H9 (cell line): ENCODE data around the gene DAPK1. TPM values are rescaled to one million over a fixed set of nuclear protein-coding genes. Genes with fewer than 3 reads are reported as not detected.

ENCODE experiments used
- DNase-seq: peaks from one replicate; pipeline ENCODE4 v3.0.0-alpha.2; 2017
- H2AFZ ChIP-seq: one replicate; pipeline ENCODE4 v1.6.1; 2013; ENCODE audit warnings: mild to moderate bottlenecking, low read length, control low read depth, moderate library complexity
- H2AK5ac ChIP-seq: 2 replicates; pipeline ENCODE4 v1.6.1; 2013; ENCODE audit warnings: low read length, control low read depth, mixed read lengths; ENCODE audit not compliant: insufficient read length
- H2BK120ac ChIP-seq: one replicate; pipeline ENCODE4 v1.6.1; 2013; ENCODE audit warnings: low read depth, mild to moderate bottlenecking, low read length, control low read depth, inconsistent platforms; ENCODE audit not compliant: poor library complexity, severe bottlenecking
- H2BK12ac ChIP-seq: 2 replicates; pipeline ENCODE4 v1.6.1; 2013; ENCODE audit warnings: low read length, control low read depth, mixed read lengths, low read depth; ENCODE audit not compliant: insufficient read length
- H2BK15ac ChIP-seq: 2 replicates; pipeline ENCODE4 v1.6.1; 2013; ENCODE audit warnings: low read depth, low read length, control low read depth
- H2BK20ac ChIP-seq: one replicate; pipeline ENCODE4 v1.6.1; 2013; ENCODE audit warnings: low read depth, mild to moderate bottlenecking, low read length, control low read depth, inconsistent platforms; ENCODE audit not compliant: poor library complexity, severe bottlenecking
- H2BK5ac ChIP-seq: 2 replicates; pipeline ENCODE4 v1.6.1; 2013; ENCODE audit warnings: low read length, control low read depth, mixed read lengths; ENCODE audit not compliant: insufficient read length
- H3K14ac ChIP-seq: 2 replicates; pipeline ENCODE4 v1.6.1; 2013; ENCODE audit warnings: low read length, control low read depth; ENCODE audit not compliant: insufficient read depth
- H3K18ac ChIP-seq: 2 replicates; pipeline ENCODE4 v1.6.1; 2013; ENCODE audit warnings: low read depth, mild to moderate bottlenecking, mixed read lengths, low read length, control low read depth; ENCODE audit not compliant: insufficient read length
- H3K23ac ChIP-seq: 2 replicates; pipeline ENCODE4 v1.6.1; 2013; ENCODE audit warnings: low read length, control low read depth, mixed read lengths, low read depth; ENCODE audit not compliant: insufficient read length
- H3K23me2 ChIP-seq: 2 replicates; pipeline ENCODE4 v1.6.1; 2013; ENCODE audit warnings: low read depth, mild to moderate bottlenecking, mixed read lengths, low read length, control low read depth; ENCODE audit not compliant: insufficient read length, poor library complexity, severe bottlenecking
- H3K27ac ChIP-seq: 2 replicates; pipeline ENCODE4 v1.5.1; 2013; ENCODE audit warnings: low read length, control low read depth, mixed read lengths, low read depth; ENCODE audit not compliant: insufficient read length
- H3K27me3 ChIP-seq: 2 replicates; pipeline ENCODE4 v1.6.1; 2013; ENCODE audit warnings: low read length, control low read depth, inconsistent platforms; ENCODE audit not compliant: insufficient read depth
- H3K4ac ChIP-seq: 2 replicates; pipeline ENCODE4 v1.6.1; 2013; ENCODE audit warnings: low read depth, mild to moderate bottlenecking, control low read depth, inconsistent platforms, low read length, moderate library complexity
- H3K4me1 ChIP-seq: 2 replicates; pipeline ENCODE4 v1.6.1; 2013; ENCODE audit warnings: low read length, control low read depth, inconsistent platforms; ENCODE audit not compliant: insufficient read depth
- H3K4me2 ChIP-seq: 2 replicates; pipeline ENCODE4 v1.6.1; 2013; ENCODE audit warnings: low read length, control low read depth, mixed read lengths; ENCODE audit not compliant: insufficient read length, insufficient read depth
- H3K56ac ChIP-seq: 2 replicates; pipeline ENCODE4 v1.6.1; 2013; ENCODE audit warnings: low read depth, mild to moderate bottlenecking, mixed read lengths, low read length, control low read depth; ENCODE audit not compliant: insufficient read length
- H3K79me1 ChIP-seq: 2 replicates; pipeline ENCODE4 v1.6.1; 2013; ENCODE audit warnings: low read depth, mild to moderate bottlenecking, moderate library complexity, low read length, control low read depth, inconsistent platforms; ENCODE audit not compliant: insufficient read depth, poor library complexity, severe bottlenecking
- H3K79me2 ChIP-seq: 2 replicates; pipeline ENCODE4 v1.6.1; 2013; ENCODE audit warnings: low read length, control low read depth, inconsistent platforms; ENCODE audit not compliant: insufficient read depth
- H3K9ac ChIP-seq: 2 replicates; pipeline ENCODE4 v1.6.1; 2013; ENCODE audit warnings: low read length, control low read depth, mixed read lengths; ENCODE audit not compliant: insufficient read length; ENCODE audit errors: extremely low read depth
- H3K9me3 ChIP-seq: one replicate; pipeline ENCODE4 v1.6.1; 2013; ENCODE audit warnings: low read depth, low read length, inconsistent platforms; ENCODE audit not compliant: control insufficient read depth
- H3T11ph ChIP-seq: one replicate; pipeline ENCODE4 v1.6.1; 2013; ENCODE audit warnings: mild to moderate bottlenecking, low read length, control low read depth, inconsistent platforms
- H4K20me1 ChIP-seq: one replicate; pipeline ENCODE4 v1.6.1; 2013; ENCODE audit not compliant: control insufficient read depth, insufficient read length, insufficient read depth
- H4K5ac ChIP-seq: 2 replicates; pipeline ENCODE4 v1.6.1; 2013; ENCODE audit warnings: low read depth, mild to moderate bottlenecking, mixed read lengths, low read length, control low read depth; ENCODE audit not compliant: insufficient read length
- H4K8ac ChIP-seq: replicated peaks from 2 replicates; pipeline ENCODE4 v1.6.1; 2013; ENCODE audit warnings: low read length, control low read depth, mixed read lengths, low read depth; ENCODE audit not compliant: insufficient read length
- H4K91ac ChIP-seq: 2 replicates; pipeline ENCODE4 v1.6.1; 2013; ENCODE audit warnings: low read depth, mild to moderate bottlenecking, moderate library complexity, mixed read lengths, low read length, control low read depth; ENCODE audit not compliant: insufficient read length
- H3K27ac Mint-ChIP-seq, 3 experiments: 2 replicates in 2 of 3; 3 replicates in 1 of 3; pipeline ENCODE4 v1.8.0; 2020 to 2021; ENCODE audit warnings: mixed read lengths in 3 of 3, mild to moderate bottlenecking in 1 of 3, moderate library complexity in 1 of 3
- H3K27me3 Mint-ChIP-seq: 2 replicates; pipeline ENCODE4 v1.8.0; 2021; ENCODE audit warnings: low read depth, mild to moderate bottlenecking, moderate library complexity, mixed read lengths
- H3K36me3 Mint-ChIP-seq, 3 experiments: 2 replicates in 2 of 3; 3 replicates in 1 of 3; pipeline ENCODE4 v1.8.0; 2020 to 2021; ENCODE audit warnings: low read depth in 3 of 3, mixed read lengths in 3 of 3; ENCODE audit not compliant: insufficient read depth in 1 of 3
- H3K4me1 Mint-ChIP-seq, 2 experiments: 2 replicates each; pipeline ENCODE4 v1.8.0; 2020; ENCODE audit warnings: mixed read lengths in 2 of 2
- H3K4me3 Mint-ChIP-seq, 2 experiments: 2 replicates in 1 of 2; 3 replicates in 1 of 2; pipeline ENCODE4 v1.8.0; 2020 to 2021; ENCODE audit warnings: mild to moderate bottlenecking in 2 of 2, mixed read lengths in 2 of 2, moderate library complexity in 1 of 2
- H3K9me3 Mint-ChIP-seq, 2 experiments: 2 replicates in 1 of 2; 3 replicates in 1 of 2; pipeline ENCODE4 v1.8.0; 2020; ENCODE audit warnings: mild to moderate bottlenecking in 2 of 2, mixed read lengths in 2 of 2, moderate library complexity in 1 of 2
- WGBS: extraction: QIAGEN DNeasy Blood & Tissue Kit; methylation state at CpG from one replicate; pipeline ENCODE4 v1.1.7; 2013; ENCODE audit warnings: missing lambda C conversion rate, low lambda C conversion rate, mixed read lengths; ENCODE audit not compliant: insufficient read length; ENCODE audit errors: extremely low coverage; 5-methylcytosine and 5-hydroxymethylcytosine counted together
- total RNA-seq: library from RNA; stranded (reverse); gene quantifications from 2 replicates; pipeline ENCODE4 v1.2.1, GENCODE V29; 2021
- TF ChIP-seq, protein P1 (sequence below): fragments of 200-600 bp; sonication (generic); conservative IDR thresholded peaks from 3 replicates; pipeline ENCODE4 v1.8.0; 2021; ENCODE audit warnings: antibody characterized with exemption, mild to moderate bottlenecking

Gene DAPK1
- total RNA-seq, 1 experiment from 2014 or later, result 79.4 TPM

DNA sequence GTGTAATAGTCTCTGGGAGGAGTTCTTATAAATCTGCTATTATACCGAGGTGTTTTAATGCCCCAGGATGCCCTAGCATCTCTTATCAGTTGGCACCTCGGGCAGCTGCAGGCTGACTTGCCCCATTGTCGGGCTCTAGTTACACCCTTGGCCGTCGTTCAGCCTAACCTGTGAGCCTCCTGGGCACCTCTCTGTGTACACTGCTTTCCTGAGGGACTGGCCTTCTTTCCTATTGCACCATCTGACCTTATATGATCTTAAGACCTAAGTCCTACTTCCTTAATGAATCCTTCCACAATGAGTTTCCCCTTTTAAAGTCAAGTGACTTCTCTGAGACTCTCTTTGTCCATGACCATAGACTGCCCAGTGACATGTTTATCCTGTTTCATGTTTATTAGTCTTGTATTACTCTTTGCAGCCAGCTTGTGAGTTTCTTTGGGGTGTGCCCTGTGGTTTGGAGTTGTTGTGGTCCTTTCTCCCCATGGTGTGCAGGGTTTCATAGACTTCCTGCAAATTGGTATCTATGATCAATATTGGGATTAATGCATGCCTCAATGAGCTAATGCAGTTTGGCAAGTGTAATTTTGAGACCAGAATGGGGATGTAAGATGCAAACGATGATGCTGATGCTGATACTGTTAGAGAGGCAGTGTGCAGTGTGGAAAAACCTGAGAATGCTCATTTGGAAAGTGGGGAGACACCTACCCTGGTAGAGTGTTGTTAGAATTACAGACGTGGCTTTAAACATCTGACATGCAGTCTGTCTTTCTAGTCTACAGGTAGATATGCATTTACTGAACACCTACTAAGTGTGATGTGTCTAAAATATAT lies 4.9 kb downstream of the DAPK1 start:
- Mint-ChIP-seq H3K4me3 (no peak overlapping the region), H3K27ac (no peak overlapping the region), H3K36me3 (peaks cover 45 to 60% (median 53%) of the 10 kb centered on the region in 3 experiments), H3K27me3 (no peaks in the 10 kb centered on the region; the same call in 1 of the 2 replicates), H3K9me3 (peaks cover 0 to 3% of the 10 kb centered on the region in 2 experiments; a peak in 1 of 5 replicates), H3K4me1 (peaks cover 32 to 33% of the 10 kb centered on the region in 2 experiments)
- Histone ChIP-seq H3K9me3 (no peaks in the 10 kb centered on the region), H3K4me1 (no peaks in the 10 kb centered on the region), H4K20me1 (no peaks in the 10 kb centered on the region), H3K23ac (no peak overlapping the region), H2BK5ac (no peak overlapping the region), H2BK15ac (no peak overlapping the region), H4K5ac (no peak overlapping the region), H3T11ph (no peak overlapping the region), H3K79me1 (peaks cover 3% of the 10 kb centered on the region), H3K27me3 (no peaks in the 10 kb centered on the region), H3K79me2 (peaks cover 13% of the 10 kb centered on the region; the same call in 1 of the 2 replicates), H3K18ac (no peak overlapping the region), H4K91ac (no peak overlapping the region), H3K9ac (no peak overlapping the region), H3K14ac (no peak overlapping the region), H3K4ac (no peak overlapping the region), H3K23me2 (peaks cover 6% of the 10 kb centered on the region), H2AFZ (no peak overlapping the region), H2BK12ac (no peak overlapping the region), H3K4me2 (no peak overlapping the region), H3K56ac (no peak overlapping the region), H3K27ac (no peak overlapping the region), H2BK120ac (no peak overlapping the region), H4K8ac (no peak overlapping the region), H2AK5ac (no peak overlapping the region), H2BK20ac (no peak overlapping the region)
- no peak for DNase-seq
- TF ChIP-seq, protein P1, sequence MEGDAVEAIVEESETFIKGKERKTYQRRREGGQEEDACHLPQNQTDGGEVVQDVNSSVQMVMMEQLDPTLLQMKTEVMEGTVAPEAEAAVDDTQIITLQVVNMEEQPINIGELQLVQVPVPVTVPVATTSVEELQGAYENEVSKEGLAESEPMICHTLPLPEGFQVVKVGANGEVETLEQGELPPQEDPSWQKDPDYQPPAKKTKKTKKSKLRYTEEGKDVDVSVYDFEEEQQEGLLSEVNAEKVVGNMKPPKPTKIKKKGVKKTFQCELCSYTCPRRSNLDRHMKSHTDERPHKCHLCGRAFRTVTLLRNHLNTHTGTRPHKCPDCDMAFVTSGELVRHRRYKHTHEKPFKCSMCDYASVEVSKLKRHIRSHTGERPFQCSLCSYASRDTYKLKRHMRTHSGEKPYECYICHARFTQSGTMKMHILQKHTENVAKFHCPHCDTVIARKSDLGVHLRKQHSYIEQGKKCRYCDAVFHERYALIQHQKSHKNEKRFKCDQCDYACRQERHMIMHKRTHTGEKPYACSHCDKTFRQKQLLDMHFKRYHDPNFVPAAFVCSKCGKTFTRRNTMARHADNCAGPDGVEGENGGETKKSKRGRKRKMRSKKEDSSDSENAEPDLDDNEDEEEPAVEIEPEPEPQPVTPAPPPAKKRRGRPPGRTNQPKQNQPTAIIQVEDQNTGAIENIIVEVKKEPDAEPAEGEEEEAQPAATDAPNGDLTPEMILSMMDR, result no peak
- WGBS, result no CpG with 5 or more reads among the region's 7 CpGs
